ENCODE data around the gene TSHZ2. TPM values are rescaled to one million over a fixed set of nuclear protein-coding genes. Genes with fewer than 3 reads are reported as not detected.

The TSHZ2 gene
- total and polyA plus RNA-seq, 2 donors (not counting 3 experiments of a cell fraction or from before 2014, with no cell fraction given) = not detected

DNA sequence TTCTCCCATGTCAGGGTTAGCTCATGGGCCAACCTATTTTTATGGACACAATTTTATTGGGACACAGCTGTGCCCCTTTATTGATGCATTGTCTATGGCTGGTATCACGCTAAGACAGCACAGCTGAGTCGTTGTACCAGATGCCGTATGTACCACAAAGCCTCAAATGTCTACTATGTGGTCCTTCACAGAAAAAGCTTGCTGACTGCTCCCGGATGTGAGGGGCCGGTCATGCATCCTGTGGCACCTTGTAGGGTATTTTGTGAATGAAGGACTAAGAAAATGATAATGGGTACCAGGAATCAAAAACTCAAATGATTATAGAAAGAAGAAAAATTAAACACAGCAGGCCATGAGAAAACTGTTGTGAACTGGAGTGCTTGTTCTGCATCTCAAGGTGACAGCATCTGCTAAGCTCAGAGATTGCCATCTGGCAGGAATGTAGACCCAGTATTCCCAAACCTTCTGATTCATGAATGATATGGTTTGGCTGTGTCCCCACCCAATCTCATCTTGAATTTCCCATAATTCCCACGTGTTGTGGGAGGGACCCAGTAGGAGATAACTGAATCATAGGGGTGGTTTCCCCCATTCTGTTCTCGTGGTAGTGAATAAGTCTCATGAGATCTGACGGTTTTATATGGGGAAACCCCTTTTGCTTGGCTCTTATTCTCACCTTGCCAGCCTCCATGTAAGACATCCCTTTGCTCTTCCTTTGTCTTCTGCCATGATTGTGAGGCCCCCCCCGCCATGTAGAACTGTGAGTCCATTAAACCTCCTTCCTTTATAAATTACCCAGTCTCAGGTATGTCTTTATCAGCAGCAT, 248.5 kb downstream of the TSHZ2 start:
- POLR2A ChIA-PET = no interaction called here
- CTCF ChIA-PET = interaction anchor here (1.1 to 4.7 kb wide), 5 partner anchors 12 to 1078 kb away, joined by 3 to 71 read pairs (median 4); no protein-coding TSS in a partner anchor
- no peaks in the 10 kb centered on the region for H3K79me2 ChIP-seq (ENCODE audit: control insufficient read depth, insufficient read depth, low read length)

More for the DNA sequence above, 248.5 kb downstream of the TSHZ2 start:
- no peaks in the 10 kb centered on the region for H3K27me3 ChIP-seq (ENCODE audit: control insufficient read depth in 2 of 2, insufficient read depth in 2 of 2, low read length in 2 of 2)
- no peak overlapping the region for H3K9ac ChIP-seq (replicated peaks; ENCODE audit: extremely low read depth, insufficient read depth, low read length)
- no peaks in the 10 kb centered on the region for H3K4me1 ChIP-seq (ENCODE audit: control insufficient read depth, extremely low read depth, insufficient read depth, low read length)
- intact Hi-C loops (cut with micrococcal nuclease) (no loop called here), dilution Hi-C loops (cut with MboI; ENCODE audit: extremely low pct_ligation_motif_present, low sequenced_read_pairs) (no loop called here)
- no peaks in the 10 kb centered on the region for H3K9me1 ChIP-seq (replicated peaks; ENCODE audit: control insufficient read depth, extremely low read depth, insufficient read depth, low read length)
- DNase-seq (ENCODE audit: low read depth, low spot score) (no peak), FAIRE-seq (no peak)
- H4K20me1 ChIP-seq (replicated peaks; ENCODE audit: control insufficient read depth, extremely low read depth, insufficient read depth, low read length) = no peaks in the 10 kb centered on the region
- no peaks in the 10 kb centered on the region for H3K9me3 ChIP-seq (replicated peaks; ENCODE audit: control insufficient read depth, insufficient read depth, low read length)
- TF ChIP-seq FOS (IDR thresholded peaks at IDR 0.05; ENCODE audit: borderline replicate concordance, insufficient read depth, low read length) (no peak), JUN (IDR thresholded peaks at IDR 0.05; ENCODE audit: borderline replicate concordance, insufficient read depth, insufficient read length, low read depth) (no peak), MYC (IDR thresholded peaks at IDR 0.05; ENCODE audit: low read depth, low read length) (no peak), POLR2A (IDR thresholded peaks at IDR 0.05; ENCODE audit: low read depth, low read length) (no peak), POLR2AphosphoS5 (IDR thresholded peaks at IDR 0.05; ENCODE audit: insufficient read depth, low read depth, low read length) (no peak), EZH2 (IDR thresholded peaks at IDR 0.05; ENCODE audit: borderline replicate concordance, low read depth, low read length, severe bottlenecking) (no peak), GATA2 (IDR thresholded peaks at IDR 0.05; ENCODE audit: insufficient read depth, insufficient read length, low read depth, low read length) (no peak)
- TF ChIP-seq, protein P1, sequence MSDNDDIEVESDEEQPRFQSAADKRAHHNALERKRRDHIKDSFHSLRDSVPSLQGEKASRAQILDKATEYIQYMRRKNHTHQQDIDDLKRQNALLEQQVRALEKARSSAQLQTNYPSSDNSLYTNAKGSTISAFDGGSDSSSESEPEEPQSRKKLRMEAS (IDR thresholded peaks at IDR 0.05; ENCODE audit: insufficient read depth, insufficient read length) = no peak
- TF ChIP-seq, protein P2, sequence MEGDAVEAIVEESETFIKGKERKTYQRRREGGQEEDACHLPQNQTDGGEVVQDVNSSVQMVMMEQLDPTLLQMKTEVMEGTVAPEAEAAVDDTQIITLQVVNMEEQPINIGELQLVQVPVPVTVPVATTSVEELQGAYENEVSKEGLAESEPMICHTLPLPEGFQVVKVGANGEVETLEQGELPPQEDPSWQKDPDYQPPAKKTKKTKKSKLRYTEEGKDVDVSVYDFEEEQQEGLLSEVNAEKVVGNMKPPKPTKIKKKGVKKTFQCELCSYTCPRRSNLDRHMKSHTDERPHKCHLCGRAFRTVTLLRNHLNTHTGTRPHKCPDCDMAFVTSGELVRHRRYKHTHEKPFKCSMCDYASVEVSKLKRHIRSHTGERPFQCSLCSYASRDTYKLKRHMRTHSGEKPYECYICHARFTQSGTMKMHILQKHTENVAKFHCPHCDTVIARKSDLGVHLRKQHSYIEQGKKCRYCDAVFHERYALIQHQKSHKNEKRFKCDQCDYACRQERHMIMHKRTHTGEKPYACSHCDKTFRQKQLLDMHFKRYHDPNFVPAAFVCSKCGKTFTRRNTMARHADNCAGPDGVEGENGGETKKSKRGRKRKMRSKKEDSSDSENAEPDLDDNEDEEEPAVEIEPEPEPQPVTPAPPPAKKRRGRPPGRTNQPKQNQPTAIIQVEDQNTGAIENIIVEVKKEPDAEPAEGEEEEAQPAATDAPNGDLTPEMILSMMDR (IDR thresholded peaks at IDR 0.05; ENCODE audit: extremely low read depth in 1 of 2, insufficient read depth in 1 of 2, low read depth in 1 of 2, low read length in 2 of 2) = no peak
- H3K27ac ChIP-seq (ENCODE audit: insufficient read depth, low read depth, low read length) = no peak overlapping the region
- H3K36me3 ChIP-seq (ENCODE audit: control insufficient read depth in 2 of 2, extremely low read depth in 1 of 2, insufficient read depth in 2 of 2, low read length in 2 of 2) = no peaks in the 10 kb centered on the region
- no TSS peak for BruUV-seq (replicated peaks)
- no peak overlapping the region for H3K4me3 ChIP-seq (replicated peaks in 1 of 3; ENCODE audit: insufficient read depth in 1 of 3, low read depth in 1 of 3, low read length in 3 of 3)
- H3K4me2 ChIP-seq (ENCODE audit: insufficient read depth, low read length) = no peak overlapping the region
- H2AFZ ChIP-seq (ENCODE audit: low read depth, low read length) = no peak overlapping the region
